ENCODE measurements around the gene ITGAV.

- TF ChIP-seq YY1 (IDR thresholded peaks at IDR 0.05; ENCODE audit: insufficient read depth, insufficient read length) (no peak), SUZ12 (IDR thresholded peaks at IDR 0.05; ENCODE audit: extremely low read depth, insufficient read depth, insufficient read length) (no peak)
Observed at GRCh38 chr2:186594001-186594722, 4.3 kb downstream of the ITGAV start.

Data from NT2/D1 (cell line).